Germinal center (tissue), 1 donor: ENCODE data around the gene SLC36A1.

Experiments used
- DNase-seq: peaks from one replicate; pipeline ENCODE4 v3.0.0; 2012; ENCODE audit warnings: mixed read lengths, low spot score

Gene SLC36A1

DNA sequence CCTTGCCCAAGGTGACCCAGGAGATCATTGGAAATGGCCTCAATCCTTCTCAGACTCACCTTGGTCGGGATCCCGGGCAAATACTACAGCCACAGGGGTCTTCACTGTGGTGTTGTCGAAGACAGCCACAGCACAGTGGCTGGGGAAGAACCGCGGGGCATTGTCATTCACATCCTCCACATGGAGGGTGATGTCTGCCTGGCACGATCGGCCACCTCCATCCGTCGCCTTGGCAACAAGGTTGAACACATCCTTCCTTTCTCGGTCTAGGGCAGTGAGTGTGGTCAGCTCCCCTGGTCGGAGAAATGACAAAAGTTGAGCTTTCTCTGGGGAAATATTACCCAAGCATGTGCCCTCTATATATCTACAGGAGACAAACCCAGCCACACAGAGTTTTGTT lies 86.9 kb downstream of the SLC36A1 start:
- no peak for DNase-seq

DNA sequence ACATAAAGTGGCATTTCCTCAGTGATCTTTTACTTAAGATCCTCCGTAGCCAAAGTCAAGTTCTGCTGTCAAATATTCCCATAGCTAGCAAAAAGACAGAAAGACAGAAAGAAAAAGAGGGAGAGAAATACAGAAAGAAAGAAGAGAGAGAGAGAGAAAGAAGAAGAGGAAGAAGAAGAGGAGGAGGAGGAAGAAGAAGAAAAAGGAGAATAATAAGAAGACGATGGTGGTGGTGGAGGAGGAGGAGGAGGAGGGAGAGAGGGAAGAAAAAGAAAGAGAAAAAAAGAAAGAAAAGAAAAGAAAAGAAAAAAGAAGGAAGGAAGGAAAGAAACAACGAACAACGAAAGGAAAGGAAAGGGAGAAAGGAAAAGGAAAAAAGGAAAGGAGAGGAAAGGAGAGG lies 89.6 kb downstream of the SLC36A1 start:
- no peak for DNase-seq

DNA sequence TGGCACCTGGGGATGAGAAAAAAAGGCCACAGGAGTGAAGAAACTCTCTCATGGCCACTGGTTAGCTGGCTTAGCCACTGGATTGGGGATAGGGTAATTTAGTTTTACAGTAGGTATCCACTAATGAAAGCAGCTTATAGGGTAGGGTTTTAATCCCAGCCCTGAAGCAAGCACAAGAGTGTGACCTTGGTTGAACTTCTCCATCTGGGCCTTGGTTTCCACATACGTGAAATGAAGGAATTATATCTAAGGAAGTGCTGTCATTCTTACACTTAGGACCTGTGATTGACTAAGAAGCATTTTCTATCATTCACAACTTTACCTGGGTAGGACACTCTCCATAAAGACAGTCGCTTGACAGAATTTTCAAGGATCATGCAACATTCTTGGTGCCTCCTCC lies 94.2 kb downstream of the SLC36A1 start:
- DNase-seq, result no peak
